Activated CD4-positive, alpha-beta T cell treated with anti-CD3 and anti-CD28 coated beads for 24 hours (primary cell): Measurements from ENCODE around the gene IFI35.
"Not testable (repeated sequence)": the region's sequence is repeated elsewhere in the genome, so short reads cannot be mapped to it uniquely, and the experiment has no call there.

ENCODE experiments used
- DNase-seq, 2 donors: peaks; one replicate each; pipeline ENCODE4 v3.0.0-alpha.2; 2020; ENCODE audit warnings: low read depth in 2 of 2

The IFI35 gene

DNA sequence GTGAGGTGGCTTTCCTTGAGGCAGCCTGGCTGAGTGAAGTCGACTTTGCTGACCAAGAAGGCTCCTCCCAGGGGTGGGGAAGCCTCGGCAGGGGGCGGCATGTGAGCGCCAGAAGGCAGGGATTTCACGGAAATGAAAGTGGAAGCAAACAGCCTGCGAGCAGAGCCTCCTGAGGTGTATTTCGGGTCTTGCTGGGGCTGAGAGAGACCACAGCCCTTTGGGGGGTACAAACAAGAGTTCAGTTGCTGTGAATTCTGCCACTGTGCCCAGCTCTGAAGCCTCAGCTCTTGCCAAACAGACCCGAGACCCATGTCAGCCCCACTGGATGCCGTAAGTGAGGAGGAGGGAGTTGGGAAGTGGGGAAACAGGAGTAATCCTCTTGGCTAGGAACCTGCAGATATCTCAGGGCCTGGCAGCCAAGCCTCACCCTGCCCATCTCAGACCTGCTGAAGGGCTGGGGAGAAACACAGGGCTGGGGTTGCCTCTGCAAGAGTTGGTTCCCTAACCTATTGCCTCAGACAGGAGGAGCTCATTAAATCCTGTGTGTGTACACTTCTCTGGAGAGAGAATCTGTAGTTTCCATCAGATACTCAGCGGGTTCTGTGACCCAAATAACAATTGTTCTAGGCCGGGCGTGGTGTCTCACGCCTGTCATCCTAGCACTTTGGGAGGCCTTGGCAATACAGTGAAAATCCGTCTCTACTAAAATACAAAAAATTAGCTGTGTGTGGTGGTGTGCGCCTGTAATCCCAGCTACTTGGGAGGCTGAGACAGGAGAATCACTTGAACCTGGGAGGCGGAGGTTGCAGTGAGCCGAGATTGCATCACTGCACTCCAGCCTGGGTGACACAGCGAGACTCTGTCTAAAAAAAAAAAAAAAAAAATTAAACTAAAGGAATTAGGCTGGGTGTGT is at the start of gene IFI35:
IFI35 (plus strand) TSS at position 146 of the 913 bp plus-strand sequence; CDS start at position 310, 164 bp downstream.
- peak; percentile 81 for DNase-seq

- peak; percentile 82 for DNase-seq
Measured at GRCh38 chr17:42964161-42964932, 42.2 kb upstream of the IFI35 start, which contains the start of gene AARSD1. AARSD1 (minus strand) TSS chr17:42964454; CDS start chr17:42964440, 14 bp downstream.

DNA sequence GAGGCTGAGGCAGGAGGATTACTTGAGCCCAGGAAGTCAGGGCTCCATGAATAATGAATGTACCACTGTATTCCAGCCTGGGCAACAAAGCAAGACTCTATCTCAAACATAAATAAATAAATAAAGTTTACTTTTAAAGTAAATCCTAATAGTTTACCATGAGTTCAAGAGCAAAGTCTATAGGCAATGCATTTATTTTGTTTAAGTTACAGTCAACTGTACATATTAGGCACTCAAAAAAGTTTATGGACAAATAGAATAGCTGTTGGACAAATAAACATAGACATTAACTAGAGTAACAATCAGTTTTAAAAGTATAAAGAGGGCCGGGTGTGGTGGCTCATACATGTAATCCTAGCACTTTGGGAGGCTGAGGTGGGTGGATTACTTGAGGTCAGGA is 38.7 kb upstream of the IFI35 start:
- DNase-seq = no peak

GRCh38 chr17:42969001-42969581 is 37.5 kb upstream of the IFI35 start:
- DNase-seq = no peak

DNA sequence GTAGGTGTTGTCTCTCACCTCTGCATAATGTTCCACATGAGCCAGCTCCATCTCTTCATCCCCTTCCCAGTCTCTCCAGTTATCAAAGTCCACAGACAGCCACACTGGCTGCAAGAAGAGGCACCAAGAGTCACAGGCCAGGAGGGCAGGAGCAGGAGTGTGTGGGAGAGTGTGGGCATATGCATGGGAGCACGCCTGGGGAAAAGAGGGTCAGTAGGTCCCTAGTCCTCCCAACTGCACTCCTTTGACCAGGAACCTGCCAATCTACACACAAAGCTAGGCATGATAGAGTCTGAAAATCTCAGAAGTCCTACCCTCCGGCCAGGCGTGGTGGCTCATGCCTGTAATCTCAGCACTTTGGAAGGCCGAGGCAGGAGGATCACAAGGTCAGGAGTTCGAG is 35.0 kb upstream of the IFI35 start:
- DNase-seq = no peak

DNA sequence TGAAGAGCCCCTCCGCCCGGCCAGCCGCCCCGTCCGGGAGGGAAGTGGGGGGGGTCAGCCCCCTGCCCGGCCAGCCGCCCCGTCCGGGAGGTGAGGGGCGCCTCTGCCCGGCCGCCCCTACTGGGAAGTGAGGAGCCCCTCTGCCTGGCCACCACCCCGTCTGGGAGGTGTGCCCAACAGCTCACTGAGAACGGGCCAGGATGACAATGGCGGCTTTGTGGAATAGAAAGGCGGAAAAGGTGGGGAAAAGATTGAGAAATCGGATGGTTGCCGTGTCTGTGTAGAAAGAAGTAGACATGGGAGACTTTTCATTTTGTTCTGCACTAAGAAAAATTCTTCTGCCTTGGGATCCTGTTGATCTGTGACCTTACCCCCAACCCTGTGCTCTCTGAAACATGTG is 33.3 kb upstream of the IFI35 start:
- DNase-seq = not testable (repeated sequence)

DNA sequence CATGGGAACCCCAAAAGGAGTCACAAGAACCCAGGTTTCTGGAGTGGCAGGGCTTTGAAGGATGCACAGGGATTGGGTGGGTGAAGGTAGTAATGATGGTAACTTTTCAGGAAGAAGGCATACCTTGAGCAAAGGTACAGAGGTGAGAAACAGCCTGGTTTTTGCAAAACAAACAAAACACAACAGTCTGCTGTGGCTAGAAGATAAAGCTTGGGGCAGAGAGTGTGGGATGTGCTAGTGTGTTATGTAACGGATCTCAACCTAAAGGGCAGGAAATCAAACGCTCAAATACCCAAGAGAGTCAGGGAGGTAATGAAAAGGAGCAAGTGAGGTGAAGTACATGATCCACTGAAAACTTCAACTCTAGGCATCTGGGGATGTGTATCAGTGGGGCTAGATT is 31.3 kb upstream of the IFI35 start:
- DNase-seq = no peak

DNA sequence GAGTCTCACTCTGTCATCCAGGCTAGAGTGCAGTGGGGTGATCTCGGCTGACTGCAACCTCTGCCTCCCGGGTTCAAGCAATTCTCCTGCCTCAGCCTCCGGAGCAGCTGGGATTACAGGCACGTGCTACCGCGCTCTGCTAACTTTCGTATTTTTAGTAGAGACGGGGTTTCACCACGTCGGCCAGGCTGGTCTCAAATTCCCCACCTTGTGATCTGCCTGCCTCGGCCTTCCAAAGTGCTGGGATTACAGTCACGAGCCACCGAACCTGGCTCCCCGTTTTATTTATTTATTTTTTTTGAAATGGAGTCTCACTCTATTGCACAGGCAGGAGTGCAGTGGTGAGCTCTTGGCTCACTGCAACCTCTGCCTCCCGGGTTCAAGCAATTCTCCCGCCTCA is 30.9 kb upstream of the IFI35 start:
- not testable (repeated sequence) for DNase-seq

DNA sequence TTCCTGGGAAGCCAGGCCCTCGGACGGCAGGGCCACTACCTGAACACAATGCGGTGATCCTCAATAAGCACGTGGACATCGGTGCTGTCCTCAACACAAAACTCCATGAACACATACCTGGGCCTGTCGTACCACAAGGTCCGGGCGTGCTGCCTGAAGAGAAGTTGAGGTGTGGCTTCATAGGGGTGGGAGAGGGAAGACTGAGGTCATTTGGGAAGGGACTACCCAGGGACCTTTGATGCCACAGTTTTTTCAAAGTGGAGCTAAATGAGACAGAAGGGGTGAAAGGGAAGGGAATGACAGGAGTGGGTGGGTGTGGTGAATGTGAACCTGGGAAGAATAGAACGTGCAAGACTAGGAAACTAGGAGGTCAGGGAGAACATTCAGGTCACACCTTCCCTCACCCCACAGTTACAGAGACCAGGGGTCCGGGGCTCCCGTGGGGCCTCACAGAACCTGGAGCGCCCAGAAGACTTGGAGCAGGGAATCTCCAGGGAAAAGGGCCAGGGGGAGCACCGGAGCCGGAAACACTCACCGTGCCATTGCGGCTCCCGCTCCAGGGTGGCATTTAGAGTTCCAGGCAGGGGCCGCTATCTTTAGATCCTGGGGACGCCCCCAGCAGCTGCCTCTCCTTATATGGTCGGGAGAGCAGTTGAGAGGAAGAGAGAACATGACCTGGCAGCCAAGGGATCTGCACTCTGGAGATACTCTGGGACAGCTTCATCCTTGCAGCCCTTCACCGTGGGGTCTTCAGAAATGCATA is 26.9 kb upstream of the IFI35 start, which contains the start of gene PTGES3L:
PTGES3L (minus strand) TSS at position 570 of the 763 bp plus-strand sequence; CDS start at position 543, 27 bp downstream.
- DNase-seq = no peak

- DNase-seq = peak; percentile 88 to 91
Measured at GRCh38 chr17:42980274-42980765, 26.3 kb upstream of the IFI35 start, which contains the start of gene RUNDC1. RUNDC1 (plus strand) TSS chr17:42980565; CDS start chr17:42980577, 12 bp downstream.

- peak in 1 of 2 donors; percentile 56 for DNase-seq
Measured at GRCh38 chr17:42980766-42981397, 25.7 kb upstream of the IFI35 start.

GRCh38 chr17:42982266-42982665 is 24.3 kb upstream of the IFI35 start:
- no peak for DNase-seq

DNA sequence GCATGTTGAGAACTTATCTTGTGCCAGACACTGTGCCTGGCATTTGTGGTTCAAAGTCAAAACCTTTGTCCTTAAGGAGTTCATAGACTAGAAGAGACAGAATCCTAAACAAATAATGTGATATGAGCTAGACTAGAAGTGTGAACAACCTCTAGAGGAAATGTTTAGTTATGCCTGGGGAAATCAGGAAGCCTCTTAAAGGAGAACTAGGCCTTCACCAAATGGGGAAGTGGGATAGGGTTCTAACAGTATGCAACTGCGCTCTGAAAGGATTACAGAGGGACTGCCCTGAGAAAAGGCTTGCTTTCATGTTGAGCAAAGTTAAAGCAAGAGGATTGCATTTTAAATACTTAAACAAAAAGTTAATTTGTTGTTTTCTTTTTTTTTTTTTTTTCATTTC is 21.4 kb upstream of the IFI35 start:
- DNase-seq = no peak

- DNase-seq = no peak
Measured at GRCh38 chr17:42989141-42989540, 17.4 kb upstream of the IFI35 start.

DNA sequence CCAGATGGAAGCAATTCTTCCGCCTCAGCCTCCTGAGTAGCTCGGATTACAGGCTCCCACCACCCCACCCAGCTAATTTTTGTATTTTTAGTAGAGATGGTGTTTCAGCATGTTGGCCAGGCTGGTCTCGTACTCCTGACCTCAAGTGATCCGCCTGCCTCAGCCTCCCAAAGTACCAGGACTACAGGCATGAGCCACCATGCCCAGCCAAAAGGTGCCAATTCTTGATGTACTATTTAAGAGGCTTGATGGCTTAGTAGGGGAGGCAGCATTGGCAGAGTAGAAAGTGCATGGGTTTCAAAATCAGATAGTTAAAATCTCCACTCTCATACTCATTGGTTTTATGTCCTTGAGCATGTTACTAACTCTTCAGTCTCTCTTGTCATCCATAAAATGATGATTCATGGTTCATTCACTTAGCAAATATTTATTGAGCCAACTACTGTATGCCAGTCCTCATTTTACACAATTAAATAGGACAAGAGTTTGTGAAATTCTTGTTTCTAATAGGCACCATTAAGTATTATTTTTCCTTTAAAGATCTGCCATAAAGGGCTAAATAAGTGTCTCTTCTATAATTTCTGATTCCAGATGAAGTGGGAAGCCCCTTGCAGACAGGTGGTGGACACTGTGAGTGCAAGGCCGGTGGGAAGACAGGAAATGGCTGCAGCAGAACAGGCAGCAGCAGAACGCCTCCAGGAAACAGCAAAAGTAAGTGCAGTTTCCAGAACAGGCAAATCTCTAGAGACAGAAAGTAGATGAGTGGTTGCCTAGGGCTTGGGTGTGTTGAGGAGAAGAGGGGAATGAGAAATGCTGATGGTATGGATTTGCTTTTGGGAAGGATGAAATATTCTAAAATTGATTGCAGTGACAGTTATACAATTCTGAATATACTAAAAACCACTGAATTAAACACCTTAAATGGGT is 16.6 kb upstream of the IFI35 start:
- DNase-seq = no peak

DNA sequence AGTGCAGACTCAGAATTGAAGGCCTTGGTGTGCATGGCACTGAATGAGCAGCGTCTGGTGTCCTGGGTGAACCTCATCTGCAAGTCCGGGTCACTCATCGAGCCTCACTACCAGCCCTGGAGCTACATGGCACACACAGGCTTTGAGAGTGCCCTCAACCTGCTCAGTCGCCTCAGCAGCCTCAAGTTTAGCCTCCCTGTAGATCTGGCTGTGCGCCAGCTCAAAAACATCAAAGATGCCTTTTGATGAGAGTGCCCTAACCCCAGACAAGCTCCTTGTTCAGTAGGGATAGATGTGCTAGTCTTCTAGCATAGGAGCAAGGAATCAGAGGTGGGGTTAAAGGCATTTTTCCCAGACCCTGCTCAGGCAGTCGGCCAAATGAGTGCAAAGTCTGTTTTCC is 15.1 kb upstream of the IFI35 start:
- DNase-seq = no peak

DNA sequence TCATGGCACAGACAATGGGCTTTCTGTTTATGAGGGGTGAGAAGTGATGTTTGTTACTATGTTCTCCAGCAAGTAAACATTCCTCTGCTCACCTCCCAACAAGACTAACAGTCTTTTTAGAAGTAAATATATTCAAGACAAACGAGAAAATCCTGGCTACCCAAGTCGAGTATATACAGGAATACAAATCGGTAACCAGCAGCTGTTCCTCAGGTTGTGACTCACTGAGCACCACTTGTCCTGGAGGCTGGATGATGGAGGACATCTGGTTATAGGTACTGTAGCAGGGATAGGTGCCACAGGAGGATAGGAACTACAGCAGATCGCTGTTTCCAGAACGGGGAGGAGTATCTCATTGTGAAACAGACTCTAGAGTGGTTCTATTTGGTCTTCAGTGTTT is 13.7 kb upstream of the IFI35 start:
- DNase-seq = no peak

DNA sequence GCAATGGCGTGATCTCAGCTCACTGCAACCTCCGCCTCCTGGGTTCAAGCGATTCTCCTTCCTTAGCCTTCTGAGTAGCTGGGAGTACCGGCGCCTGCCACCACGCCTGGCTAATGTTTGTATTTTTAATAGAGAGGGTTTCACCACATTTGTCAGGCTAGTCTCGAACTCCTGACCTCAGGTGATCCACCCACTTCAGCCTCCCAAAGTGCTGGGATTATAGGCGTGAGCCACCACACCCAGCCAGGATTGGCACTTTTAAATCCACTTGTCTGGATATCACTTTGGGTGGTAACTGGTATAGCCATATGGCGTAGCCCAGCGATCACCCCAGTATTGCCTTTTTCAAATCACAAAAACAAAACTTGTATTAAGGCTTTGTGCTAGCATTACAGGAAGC is 12.7 kb upstream of the IFI35 start:
- DNase-seq = not testable (repeated sequence)

DNA sequence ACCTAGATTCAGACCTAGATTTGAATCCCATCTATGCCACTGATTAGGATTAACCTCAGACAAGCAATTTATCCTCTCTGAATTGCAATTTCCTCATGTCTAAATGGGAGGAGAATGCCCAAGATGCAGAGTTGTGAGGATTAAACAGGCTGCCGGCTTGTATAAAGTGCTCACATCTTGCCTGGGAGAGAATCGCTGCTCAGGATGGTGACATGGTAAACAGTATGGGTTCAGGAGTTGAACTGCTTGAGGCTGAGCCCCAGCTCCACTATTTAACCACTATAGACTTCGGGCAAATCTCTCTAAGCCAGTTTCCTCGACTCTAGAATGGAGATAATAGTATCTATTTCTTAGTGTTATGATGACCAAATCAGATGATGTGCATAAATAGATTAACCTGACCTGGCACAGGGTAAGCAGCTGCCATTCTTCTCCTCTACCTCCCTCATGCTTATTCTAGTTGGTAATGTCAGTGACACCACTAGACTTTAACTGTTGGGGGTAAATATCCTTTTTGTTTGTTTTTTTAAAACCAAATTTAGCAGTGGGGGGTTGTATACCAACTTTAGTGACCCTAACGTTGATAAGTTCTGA is 9.1 kb upstream of the IFI35 start:
- no peak for DNase-seq
